Adipocyte (in vitro differentiated cells): ENCODE measurements around the gene FEZ2.
"Not testable (repeated sequence)": the region's sequence is repeated elsewhere in the genome, so short reads cannot be mapped to it uniquely, and the experiment has no call there.

Source experiments
- DNase-seq: peaks from one replicate; pipeline ENCODE4 v3.0.0-alpha.2; 2015; ENCODE audit warnings: low read depth
- H3K27me3 ChIP-seq: replicated peaks from 2 replicates; pipeline ENCODE4 v1.7.0; 2013; ENCODE audit warnings: mild to moderate bottlenecking, low read length, moderate library complexity; ENCODE audit not compliant: control insufficient read depth, insufficient read depth
- H3K36me3 ChIP-seq: 2 replicates; pipeline ENCODE4 v1.7.0; 2013; ENCODE audit warnings: low read length, mild to moderate bottlenecking, moderate library complexity; ENCODE audit not compliant: control insufficient read depth, insufficient read depth, severe bottlenecking
- H3K4me1 ChIP-seq: 2 replicates; pipeline ENCODE4 v1.7.0; 2013; ENCODE audit warnings: mild to moderate bottlenecking, low read length, moderate library complexity; ENCODE audit not compliant: control insufficient read depth, insufficient read depth
- H3K4me3 ChIP-seq: 2 replicates; pipeline ENCODE4 v1.7.0; 2013; ENCODE audit warnings: mild to moderate bottlenecking, low read length, moderate library complexity
- H3K9ac ChIP-seq: 2 replicates; pipeline ENCODE4 v1.7.0; 2013; ENCODE audit warnings: mild to moderate bottlenecking, low read length, moderate library complexity
- H3K9me3 ChIP-seq: 2 replicates; pipeline ENCODE4 v1.7.0; 2013; ENCODE audit warnings: mild to moderate bottlenecking, low read length, moderate library complexity; ENCODE audit not compliant: control insufficient read depth

FEZ2 gene

DNA sequence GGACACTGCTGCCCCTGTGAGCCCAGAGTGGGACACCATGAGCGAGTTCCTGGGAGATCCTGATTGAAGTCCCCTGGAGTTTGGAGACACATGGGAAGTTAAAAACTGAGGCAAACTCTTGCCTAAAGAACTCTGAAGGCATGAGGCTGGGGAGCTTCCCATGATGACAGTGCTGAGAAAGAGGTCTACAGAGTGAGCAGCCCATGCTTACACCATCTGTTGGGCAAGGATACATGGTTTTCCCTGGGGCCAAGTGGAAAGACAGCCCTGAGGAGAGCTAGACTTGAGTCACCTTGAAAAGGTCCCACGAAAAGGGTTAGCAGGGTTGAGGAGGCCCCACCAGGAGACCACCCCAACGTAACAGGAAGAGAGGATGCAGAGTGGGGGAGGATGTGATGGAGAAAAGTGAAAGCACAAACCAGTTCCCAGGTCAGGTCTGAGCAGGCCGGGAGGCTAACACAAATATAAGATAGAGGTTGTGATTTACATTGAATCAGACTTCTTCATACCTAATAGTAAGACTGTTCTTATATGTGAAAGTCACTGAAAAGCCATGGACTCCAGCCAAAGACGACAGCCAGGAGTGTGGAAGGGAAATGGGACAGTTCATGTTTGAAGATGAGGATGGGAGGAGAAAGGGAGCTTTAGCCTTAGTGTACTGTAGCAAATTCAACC, 13.5 kb upstream of the FEZ2 start:
- Histone ChIP-seq H3K4me3 (no peak overlapping the region), H3K9me3 (no peaks in the 10 kb centered on the region), H3K27me3 (no peaks in the 10 kb centered on the region), H3K9ac (no peak overlapping the region), H3K36me3 (no peaks in the 10 kb centered on the region), H3K4me1 (peaks cover 35% of the 10 kb centered on the region)
- no peak for DNase-seq

DNA sequence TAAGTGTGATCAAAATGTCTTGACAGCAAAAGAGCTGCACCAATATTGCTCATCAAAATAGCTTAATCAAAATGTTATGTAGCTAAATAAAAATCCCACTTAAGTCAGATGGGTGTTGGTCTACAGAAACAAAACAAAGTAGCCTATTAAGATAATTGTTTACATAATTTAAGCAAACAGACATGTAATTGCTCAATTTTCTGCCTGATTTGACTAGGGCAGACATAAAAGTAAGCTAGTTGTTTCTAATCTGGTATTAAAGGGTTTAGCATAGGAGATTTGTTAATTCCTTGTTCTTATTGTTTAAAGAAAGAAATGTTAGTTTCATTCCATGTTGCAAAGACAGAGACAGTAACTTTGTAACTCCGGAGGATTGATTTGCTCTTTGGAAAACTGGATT, 11.5 kb upstream of the FEZ2 start:
- Histone ChIP-seq H3K4me1 (peaks cover 20% of the 10 kb centered on the region), H3K9me3 (no peaks in the 10 kb centered on the region), H3K27me3 (no peaks in the 10 kb centered on the region), H3K4me3 (no peak overlapping the region), H3K9ac (peak overlapping the region; percentile 11), H3K36me3 (no peaks in the 10 kb centered on the region)
- DNase-seq, result no peak

DNA sequence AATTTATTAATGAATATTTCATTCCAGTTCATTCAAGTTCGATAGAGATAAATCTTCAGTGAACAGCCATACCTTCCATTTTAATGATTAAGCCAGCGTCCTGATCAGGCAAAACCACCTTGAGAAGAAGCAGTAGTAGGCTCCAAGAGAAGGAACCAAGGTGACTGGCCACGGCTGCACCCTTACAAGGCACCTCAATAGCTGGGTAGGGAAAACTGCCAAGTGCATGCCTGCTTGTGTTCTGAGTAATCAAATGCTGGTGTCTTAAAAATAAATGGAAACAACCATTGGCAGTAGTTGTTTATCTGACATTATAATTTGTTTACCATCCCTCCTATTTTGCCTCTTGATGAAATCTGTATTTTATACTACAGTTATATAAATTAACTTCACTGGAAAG, 10.0 kb upstream of the FEZ2 start:
- H3K4me3 ChIP-seq, result no peak overlapping the region
- H3K36me3 ChIP-seq, result no peaks in the 10 kb centered on the region
- no peaks in the 10 kb centered on the region for H3K27me3 ChIP-seq
- H3K9ac ChIP-seq, result no peak overlapping the region
- peaks cover 4% of the 10 kb centered on the region for H3K4me1 ChIP-seq
- no peaks in the 10 kb centered on the region for H3K9me3 ChIP-seq
- no peak for DNase-seq

DNA sequence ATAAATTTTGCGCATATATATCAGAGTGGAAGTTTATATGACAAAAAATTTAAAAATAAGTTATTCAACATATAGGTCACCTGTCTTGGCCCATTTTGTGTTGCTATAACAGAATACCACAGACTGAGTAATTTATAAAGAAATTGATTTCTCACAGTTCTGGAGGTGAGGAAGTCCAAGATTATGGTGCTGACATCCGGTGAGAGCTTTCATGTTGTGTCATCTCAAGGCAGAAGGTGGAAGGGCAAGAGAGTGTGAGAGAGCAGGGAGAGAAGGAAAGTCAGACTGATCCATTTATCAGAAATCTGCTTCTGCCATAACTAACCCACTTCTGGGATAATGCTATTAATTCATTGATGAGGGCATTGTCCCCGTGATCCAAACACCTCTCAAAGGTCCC, 9.0 kb upstream of the FEZ2 start:
- Histone ChIP-seq H3K9ac (no peak overlapping the region), H3K36me3 (no peaks in the 10 kb centered on the region), H3K9me3 (no peaks in the 10 kb centered on the region), H3K4me1 (peaks cover 4% of the 10 kb centered on the region), H3K27me3 (no peaks in the 10 kb centered on the region), H3K4me3 (no peak overlapping the region)
- no peak for DNase-seq

DNA sequence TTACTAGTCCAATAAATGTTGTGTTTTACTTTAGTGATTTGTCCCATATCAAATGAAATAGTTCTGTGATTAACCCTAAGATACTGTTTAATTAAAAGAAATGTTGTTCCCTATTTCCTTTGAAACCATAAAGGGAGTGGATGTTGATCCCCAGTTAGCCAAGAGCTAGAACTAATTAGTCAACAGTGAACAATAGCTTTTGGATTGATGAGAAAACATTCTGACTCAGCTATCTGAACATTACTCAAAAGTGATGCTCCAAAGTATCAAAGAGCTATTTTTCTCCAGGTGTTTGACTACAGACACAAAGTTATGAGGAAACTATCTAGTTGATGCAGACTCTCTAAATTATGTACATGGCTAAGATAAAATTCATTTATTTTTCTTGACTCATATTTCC, 7.3 kb upstream of the FEZ2 start:
- H3K9me3 ChIP-seq, result no peaks in the 10 kb centered on the region
- DNase-seq, result no peak
- H3K36me3 ChIP-seq, result no peaks in the 10 kb centered on the region
- H3K27me3 ChIP-seq, result no peaks in the 10 kb centered on the region
- peaks cover 4% of the 10 kb centered on the region for H3K4me1 ChIP-seq
- H3K4me3 ChIP-seq, result no peak overlapping the region
- H3K9ac ChIP-seq, result no peak overlapping the region

DNA sequence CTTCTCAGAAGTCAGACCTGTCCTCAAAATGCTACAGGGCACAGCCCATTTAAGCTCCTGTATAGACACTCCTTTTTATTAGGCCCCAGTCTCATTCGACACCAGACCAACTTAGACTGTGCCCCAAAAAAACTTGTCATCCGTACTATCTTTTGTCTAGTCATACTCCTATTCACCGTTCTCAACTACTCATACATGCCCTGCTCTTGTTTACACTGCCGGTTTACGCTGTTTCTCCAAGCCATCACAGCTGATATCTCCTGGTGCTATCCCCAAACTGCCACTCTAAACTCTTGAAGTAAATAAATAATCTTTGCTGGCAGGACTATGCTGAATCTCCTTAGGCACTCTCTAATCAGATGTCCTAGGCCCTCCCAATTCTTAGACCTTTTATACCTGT, 5.7 kb upstream of the FEZ2 start:
- H3K36me3 ChIP-seq, H3K27me3 ChIP-seq, DNase-seq, H3K4me3 ChIP-seq, H3K4me1 ChIP-seq, H3K9ac ChIP-seq, H3K9me3 ChIP-seq: not testable (repeated sequence)

DNA sequence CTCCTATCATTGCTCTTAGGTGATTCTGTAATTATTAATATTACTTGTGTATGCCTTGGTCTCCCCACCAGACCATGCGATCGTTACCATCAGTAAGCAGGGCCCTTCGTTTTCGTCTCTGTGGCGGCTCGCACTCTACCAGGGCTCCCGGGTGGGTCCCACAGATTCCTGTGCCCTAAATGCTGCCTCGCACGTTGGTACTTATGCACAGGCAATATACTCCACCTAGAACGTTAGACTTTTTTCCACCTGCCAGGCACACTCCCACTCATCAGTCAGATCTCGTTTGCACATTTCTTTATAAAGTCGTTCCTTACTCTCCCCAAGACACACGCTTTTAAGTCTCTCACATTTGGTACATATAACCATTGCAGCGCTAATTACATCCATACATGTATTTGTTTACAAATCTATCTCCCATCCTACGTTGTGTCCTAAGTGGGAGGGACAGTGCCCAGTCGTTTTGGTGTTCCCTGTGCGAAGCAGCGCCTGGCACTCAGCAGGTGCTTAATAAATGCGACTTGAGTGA, 901 bp downstream of the FEZ2 start:
- Histone ChIP-seq H3K4me3 (peak overlapping the region; percentile 100), H3K36me3 (no peaks in the 10 kb centered on the region), H3K27me3 (no peaks in the 10 kb centered on the region), H3K4me1 (peaks cover 29% of the 10 kb centered on the region), H3K9ac (peak overlapping the region; percentile 96), H3K9me3 (no peaks in the 10 kb centered on the region)
- no peak for DNase-seq

GRCh38 chr2:36596397-36596796, 1.6 kb downstream of the FEZ2 start:
- Histone ChIP-seq H3K4me1 (peaks cover 29% of the 10 kb centered on the region), H3K27me3 (no peaks in the 10 kb centered on the region), H3K4me3 (peak overlapping the region; percentile 100), H3K36me3 (no peaks in the 10 kb centered on the region), H3K9me3 (no peaks in the 10 kb centered on the region), H3K9ac (peak overlapping the region; percentile 96)
- DNase-seq, result no peak

GRCh38 chr2:36594849-36595248, 3.1 kb downstream of the FEZ2 start:
- peaks cover 7% of the 10 kb centered on the region for H3K36me3 ChIP-seq
- no peaks in the 10 kb centered on the region for H3K9me3 ChIP-seq
- H3K9ac ChIP-seq, result no peak overlapping the region
- no peak for DNase-seq
- H3K4me3 ChIP-seq, result no peak overlapping the region
- no peaks in the 10 kb centered on the region for H3K27me3 ChIP-seq
- peaks cover 29% of the 10 kb centered on the region for H3K4me1 ChIP-seq

GRCh38 chr2:36589230-36589630, 8.7 kb downstream of the FEZ2 start:
- Histone ChIP-seq H3K27me3 (no peaks in the 10 kb centered on the region), H3K4me1 (peaks cover 12% of the 10 kb centered on the region), H3K9ac (no peak overlapping the region), H3K9me3 (no peaks in the 10 kb centered on the region), H3K4me3 (no peak overlapping the region), H3K36me3 (peaks cover 51% of the 10 kb centered on the region)
- no peak for DNase-seq

DNA sequence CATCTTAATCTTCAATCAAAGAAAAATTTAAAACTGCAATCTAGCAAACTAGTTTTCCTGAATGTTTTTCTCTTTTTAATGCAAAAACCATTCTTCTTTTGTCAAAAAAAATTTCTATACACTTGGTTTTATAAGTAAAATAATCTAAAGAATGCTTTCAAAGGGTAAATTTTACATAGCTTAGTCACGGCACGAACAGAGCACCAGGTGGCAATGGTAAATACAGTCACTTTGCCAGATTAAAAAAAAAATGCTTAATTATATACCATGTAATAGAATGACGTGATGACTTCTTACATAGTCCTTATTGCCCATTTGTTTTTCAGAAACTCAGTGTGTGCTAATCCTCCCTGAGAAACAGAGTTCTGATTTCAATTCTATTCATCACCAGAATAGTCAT, 10.4 kb downstream of the FEZ2 start:
- Histone ChIP-seq H3K36me3 (peaks cover 68% of the 10 kb centered on the region), H3K9me3 (no peaks in the 10 kb centered on the region), H3K9ac (no peak overlapping the region), H3K27me3 (no peaks in the 10 kb centered on the region), H3K4me1 (peaks cover 17% of the 10 kb centered on the region), H3K4me3 (no peak overlapping the region)
- DNase-seq, result no peak

DNA sequence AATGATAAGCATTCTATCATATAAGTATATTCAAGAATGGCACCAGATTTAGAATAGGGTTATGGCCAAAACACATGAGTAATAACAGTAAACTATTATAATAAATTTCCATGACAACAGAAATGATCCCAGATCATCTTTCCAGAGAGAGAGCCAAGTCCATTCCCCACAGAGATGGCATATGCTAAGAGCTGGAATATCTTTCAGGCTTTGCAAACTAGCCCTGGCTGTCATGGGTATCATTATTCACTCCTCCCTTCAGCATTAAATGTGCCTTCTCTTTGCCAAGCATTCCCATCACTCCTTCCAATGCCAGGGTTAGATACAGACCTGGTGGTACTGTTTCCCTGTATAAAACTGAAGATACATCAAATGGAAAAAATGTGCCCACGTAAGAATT, 10.9 kb downstream of the FEZ2 start:
- Histone ChIP-seq H3K9ac (no peak overlapping the region), H3K4me3 (no peak overlapping the region), H3K27me3 (no peaks in the 10 kb centered on the region), H3K36me3 (peaks cover 72% of the 10 kb centered on the region), H3K4me1 (peaks cover 17% of the 10 kb centered on the region), H3K9me3 (no peaks in the 10 kb centered on the region)
- DNase-seq, result no peak
